Endodermal cell (in vitro differentiated cells): Measurements from ENCODE around the gene EEF1A2. TPM values are rescaled to one million over a fixed set of nuclear protein-coding genes. Genes with fewer than 3 reads are reported as not detected.

Experiments used
- DNase-seq: peaks from one replicate; pipeline ENCODE4 v3.0.0-alpha.2; 2017
- H3K27ac ChIP-seq: 2 replicates; pipeline ENCODE4 v1.5.1; 2013; ENCODE audit warnings: mild to moderate bottlenecking, low read depth, low read length, moderate library complexity
- H3K27me3 ChIP-seq: 2 replicates; pipeline ENCODE4 v1.6.1; 2013; ENCODE audit warnings: mild to moderate bottlenecking, low read length, moderate library complexity; ENCODE audit not compliant: insufficient read depth, control insufficient read depth, poor library complexity, severe bottlenecking
- H3K36me3 ChIP-seq: 2 replicates; pipeline ENCODE4 v1.7.0; 2013; ENCODE audit warnings: mild to moderate bottlenecking, low read length, moderate library complexity; ENCODE audit not compliant: control insufficient read depth, insufficient read depth
- H3K4me1 ChIP-seq: one replicate; pipeline ENCODE4 v1.7.0; 2013; ENCODE audit warnings: low read length; ENCODE audit not compliant: control insufficient read depth, insufficient read depth
- H3K4me3 ChIP-seq: 2 replicates; pipeline ENCODE4 v1.5.1; 2013; ENCODE audit warnings: mild to moderate bottlenecking, low read length, moderate library complexity
- H3K9ac ChIP-seq: 2 replicates; pipeline ENCODE4 v1.6.1; 2013; ENCODE audit warnings: mild to moderate bottlenecking, low read length, moderate library complexity; ENCODE audit not compliant: poor library complexity, severe bottlenecking; ENCODE audit errors: extremely low read depth
- H3K9me3 ChIP-seq: 2 replicates; pipeline ENCODE4 v1.6.1; 2013; ENCODE audit warnings: mild to moderate bottlenecking, low read length, moderate library complexity; ENCODE audit not compliant: control insufficient read depth
- H3K27ac Mint-ChIP-seq: 2 replicates; pipeline ENCODE4 v1.8.0; 2020; ENCODE audit warnings: mixed read lengths
- H3K27me3 Mint-ChIP-seq: 2 replicates; pipeline ENCODE4 v1.8.0; 2021; ENCODE audit warnings: mild to moderate bottlenecking, mixed read lengths; ENCODE audit not compliant: insufficient read depth
- H3K36me3 Mint-ChIP-seq: 2 replicates; pipeline ENCODE4 v1.8.0; 2020; ENCODE audit warnings: low read depth, mixed read lengths
- H3K4me1 Mint-ChIP-seq: 2 replicates; pipeline ENCODE4 v1.8.0; 2020; ENCODE audit warnings: mixed read lengths
- H3K4me3 Mint-ChIP-seq: 2 replicates; pipeline ENCODE4 v1.8.0; 2020; ENCODE audit warnings: mild to moderate bottlenecking, moderate library complexity, mixed read lengths
- H3K9me3 Mint-ChIP-seq: 2 replicates; pipeline ENCODE4 v1.8.0; 2020; ENCODE audit warnings: mild to moderate bottlenecking, mixed read lengths
- CTCF ChIP-seq: fragments of 200-600 bp; sonication (generic); conservative IDR thresholded peaks from 2 replicates; pipeline ENCODE4 v1.5.0; 2021; ENCODE audit warnings: antibody characterized with exemption, mild to moderate bottlenecking
- WGBS, 2 experiments: methylation state at CpG; one replicate each; pipeline versions ENCODE4 v1.1.5 to v1.1.7; 2013; ENCODE audit warnings: missing lambda C conversion rate in 2 of 2, mixed read lengths in 1 of 2; ENCODE audit not compliant: insufficient coverage in 1 of 2, insufficient read length in 1 of 2; 5-methylcytosine and 5-hydroxymethylcytosine counted together
- total RNA-seq, 2 donors: library from RNA; stranded (reverse); fragmentation: NEBNext Ultra II Directional in 1 of 2; extraction: Animal tissue kit (Norgen Biotek cat#: 25700) in 1 of 2; gene quantifications; 2 replicates in 1 of 2; 3 replicates in 1 of 2; pipeline ENCODE4 v1.2.1, GENCODE V29; 2021

The EEF1A2 gene
- total RNA-seq, 2 donors from 2014 or later, result 12.1 to 22.6 TPM

DNA sequence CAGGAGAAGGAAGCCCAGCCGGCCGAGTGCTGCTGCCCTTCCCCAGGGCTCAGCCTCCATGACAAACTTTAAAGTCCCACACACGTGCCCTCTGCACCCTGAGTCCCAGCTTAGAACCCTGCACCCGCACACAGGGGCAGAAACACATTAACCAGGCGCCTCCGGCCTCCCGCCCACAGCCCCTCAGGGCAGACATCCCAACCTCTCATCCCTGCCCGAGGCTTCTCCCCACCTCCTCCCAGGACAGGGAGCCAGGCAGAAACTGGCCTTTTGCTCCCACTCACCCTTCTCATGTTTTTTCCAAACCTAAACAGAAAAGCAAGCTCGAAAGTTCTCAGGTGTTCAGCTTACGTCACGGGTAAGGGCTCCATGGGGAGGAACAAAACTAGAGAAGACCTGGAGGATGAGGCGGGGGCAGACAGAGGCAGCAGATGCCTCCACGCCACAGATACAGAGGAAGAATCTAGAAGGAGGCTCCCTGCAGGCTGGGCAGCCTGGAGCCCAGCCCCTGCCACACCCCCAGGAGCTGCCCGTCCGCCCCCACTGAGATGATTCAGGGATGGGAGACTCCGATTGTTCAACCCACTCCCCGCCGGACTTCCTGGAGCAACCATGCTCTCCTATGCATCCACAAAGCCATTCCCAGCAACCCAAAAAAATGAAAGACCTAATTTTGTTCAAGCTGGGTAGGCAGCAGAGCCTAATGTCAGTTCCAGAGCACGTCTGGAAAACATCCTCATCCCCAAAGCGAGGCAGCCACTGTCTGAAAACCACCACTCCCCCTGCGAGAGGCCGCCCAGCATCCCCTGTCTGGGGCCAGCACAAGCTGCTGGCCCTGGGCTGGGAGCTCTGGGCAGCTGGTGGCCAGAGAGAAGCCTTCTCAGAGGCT, 35.2 kb downstream of the EEF1A2 start:
- Histone ChIP-seq H3K27ac (no peak overlapping the region), H3K27me3 (no peaks in the 10 kb centered on the region), H3K9me3 (no peaks in the 10 kb centered on the region), H3K9ac (no peak overlapping the region), H3K36me3 (no peaks in the 10 kb centered on the region), H3K4me3 (no peak overlapping the region), H3K4me1 (no peaks in the 10 kb centered on the region)
- Mint-ChIP-seq H3K36me3 (no peaks in the 10 kb centered on the region), H3K4me1 (peaks cover 5% of the 10 kb centered on the region), H3K4me3 (no peak overlapping the region), H3K27me3 (no peaks in the 10 kb centered on the region), H3K9me3 (no peaks in the 10 kb centered on the region), H3K27ac (no peak overlapping the region)
- TF ChIP-seq CTCF, result no peak
- WGBS, 2 experiments, result 81 to 91% methylated on average over 7 to 22 of the region's 22 CpGs
- no peak for DNase-seq

- no peak overlapping the region for H3K9ac ChIP-seq
- H3K27ac Mint-ChIP-seq, result no peak overlapping the region
Observed at GRCh38 chr20:63462244-63462643, 36.6 kb downstream of the EEF1A2 start.

GRCh38 chr20:63461104-63461763, 37.6 kb downstream of the EEF1A2 start:
- peak; percentile 86 for DNase-seq
- Histone ChIP-seq H3K36me3 (no peaks in the 10 kb centered on the region), H3K4me3 (no peak overlapping the region), H3K27ac (no peak overlapping the region), H3K4me1 (no peaks in the 10 kb centered on the region), H3K9ac (no peak overlapping the region), H3K27me3 (no peaks in the 10 kb centered on the region), H3K9me3 (no peaks in the 10 kb centered on the region)
- Mint-ChIP-seq H3K4me1 (peaks cover 5% of the 10 kb centered on the region), H3K9me3 (no peaks in the 10 kb centered on the region), H3K27me3 (no peaks in the 10 kb centered on the region), H3K4me3 (no peak overlapping the region), H3K36me3 (no peaks in the 10 kb centered on the region), H3K27ac (no peak overlapping the region)
- 76 to 87% methylated on average over 15 to 22 of the region's 22 CpGs for WGBS, 2 experiments
- no peak for TF ChIP-seq CTCF

More at GRCh38 chr20:63462244-63462643, 36.6 kb downstream of the EEF1A2 start:
- no peak for DNase-seq
- 82 to 88% methylated on average over 2 of the region's 2 CpGs for WGBS, 2 experiments
- no peak overlapping the region for H3K4me3 Mint-ChIP-seq
- H3K27ac ChIP-seq, result no peak overlapping the region
- H3K9me3 ChIP-seq, result no peaks in the 10 kb centered on the region
- H3K9me3 Mint-ChIP-seq, result no peaks in the 10 kb centered on the region
- H3K27me3 ChIP-seq, result no peaks in the 10 kb centered on the region
- no peak for TF ChIP-seq CTCF
- H3K36me3 ChIP-seq, result no peaks in the 10 kb centered on the region
- H3K27me3 Mint-ChIP-seq, result no peaks in the 10 kb centered on the region
- H3K36me3 Mint-ChIP-seq, result no peaks in the 10 kb centered on the region
- no peak overlapping the region for H3K4me3 ChIP-seq
- H3K4me1 ChIP-seq, result no peaks in the 10 kb centered on the region
- H3K4me1 Mint-ChIP-seq, result peaks cover 5% of the 10 kb centered on the region
